Measurements from ENCODE around the gene DCAF5.

The DCAF5 gene

GRCh38 chr14:69096246-69096645, 56.7 kb downstream of the DCAF5 start:
- no peak overlapping the region for H3K27ac ChIP-seq
- TF ChIP-seq CTCF (IDR thresholded peaks at IDR 0.05), result no peak
- TF ChIP-seq ZFX (IDR thresholded peaks at IDR 0.05; ENCODE audit: borderline replicate concordance), result no peak

DNA sequence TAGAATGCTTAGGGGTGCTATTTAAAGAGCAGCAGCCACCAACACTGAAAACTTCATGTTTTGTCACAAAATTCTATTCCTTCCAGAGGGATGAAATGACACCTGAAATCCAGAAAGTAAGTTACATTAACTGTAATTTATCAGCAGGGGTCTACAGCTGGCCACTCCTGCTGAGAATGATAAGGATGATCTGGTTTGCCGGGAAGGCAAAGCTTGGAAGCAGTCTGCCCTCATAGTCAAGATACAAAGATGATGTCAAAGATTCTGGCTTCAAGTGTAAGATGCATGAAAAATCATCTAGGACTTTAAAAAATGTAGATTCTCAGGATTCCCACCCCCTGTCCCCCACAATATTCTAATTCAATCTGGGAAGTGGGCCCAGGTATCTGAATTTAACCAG, 58.4 kb downstream of the DCAF5 start:
- H3K27ac ChIP-seq, result no peak overlapping the region

DNA sequence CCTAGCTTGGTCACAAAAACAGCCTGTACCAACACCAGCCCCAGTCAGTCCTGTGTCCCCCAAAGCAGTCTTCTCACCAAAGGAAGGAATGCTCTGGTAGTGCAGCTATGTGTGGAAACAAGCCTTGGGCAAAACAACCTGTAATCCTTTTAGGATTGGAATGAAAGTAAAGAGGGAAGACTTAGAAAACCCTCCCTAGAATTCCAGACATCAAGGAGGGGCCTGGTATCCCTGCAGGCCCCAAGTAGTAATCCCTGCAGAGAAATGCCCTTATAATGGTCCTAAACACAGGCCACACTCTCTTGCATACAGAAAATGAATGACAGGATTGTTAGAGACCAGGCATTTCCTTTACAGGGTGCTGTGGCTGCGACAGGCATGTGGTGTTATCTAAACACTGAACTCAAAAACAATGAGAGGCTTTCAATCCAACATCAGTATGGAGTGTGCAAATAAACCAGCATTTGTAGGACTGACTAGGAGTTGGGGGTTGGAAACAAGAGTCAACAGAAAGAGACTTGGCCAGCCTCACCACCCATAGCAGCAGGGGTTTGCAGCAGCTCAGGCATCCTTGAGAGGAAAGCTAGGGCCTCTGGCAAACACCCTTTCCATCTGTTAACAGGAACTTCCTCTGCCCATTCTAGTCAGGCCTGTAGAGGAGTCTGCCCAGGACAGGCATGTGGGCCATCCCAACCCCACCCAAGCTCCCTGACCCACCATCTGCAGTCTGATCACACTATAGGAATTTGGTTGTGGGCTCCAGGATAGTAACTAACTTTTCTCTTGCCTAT, 59.1 kb downstream of the DCAF5 start:
- no peak overlapping the region for H3K27ac ChIP-seq

More for the DNA sequence above, 58.4 kb downstream of the DCAF5 start:
- no peak for TF ChIP-seq ZFX (IDR thresholded peaks at IDR 0.05; ENCODE audit: borderline replicate concordance)
- TF ChIP-seq CTCF (IDR thresholded peaks at IDR 0.05), result no peak

GRCh38 chr14:69092840-69093422, 60.0 kb downstream of the DCAF5 start:
- no peak overlapping the region for H3K27ac ChIP-seq
- no peak for TF ChIP-seq ZFX (IDR thresholded peaks at IDR 0.05; ENCODE audit: borderline replicate concordance)
- TF ChIP-seq CTCF (IDR thresholded peaks at IDR 0.05), result no peak

More for the DNA sequence above, 59.1 kb downstream of the DCAF5 start:
- TF ChIP-seq CTCF (IDR thresholded peaks at IDR 0.05), result no peak
- TF ChIP-seq ZFX (IDR thresholded peaks at IDR 0.05; ENCODE audit: borderline replicate concordance), result no peak

DNA sequence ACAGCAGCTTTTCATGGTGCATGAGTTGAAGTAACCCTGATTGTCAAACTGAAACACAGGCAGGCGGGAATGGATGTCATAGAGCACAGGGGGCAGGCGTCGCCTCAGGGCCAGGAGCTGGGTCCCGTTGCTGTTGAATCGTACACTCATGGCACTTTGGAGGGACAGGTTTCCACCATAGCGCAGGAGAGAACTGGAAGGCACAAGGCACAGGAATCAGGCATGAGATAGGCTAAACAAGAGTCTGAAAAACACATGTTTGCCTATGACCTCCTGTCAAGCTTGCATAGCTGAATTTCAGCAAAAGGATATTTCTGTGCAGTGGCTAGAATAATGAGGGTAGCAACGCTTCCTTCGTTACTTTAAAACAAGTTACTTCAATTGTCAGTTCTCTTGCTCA, 61.2 kb downstream of the DCAF5 start:
- no peak overlapping the region for H3K27ac ChIP-seq
- TF ChIP-seq CTCF (IDR thresholded peaks at IDR 0.05) (no peak), ZFX (IDR thresholded peaks at IDR 0.05; ENCODE audit: borderline replicate concordance) (no peak)

DNA sequence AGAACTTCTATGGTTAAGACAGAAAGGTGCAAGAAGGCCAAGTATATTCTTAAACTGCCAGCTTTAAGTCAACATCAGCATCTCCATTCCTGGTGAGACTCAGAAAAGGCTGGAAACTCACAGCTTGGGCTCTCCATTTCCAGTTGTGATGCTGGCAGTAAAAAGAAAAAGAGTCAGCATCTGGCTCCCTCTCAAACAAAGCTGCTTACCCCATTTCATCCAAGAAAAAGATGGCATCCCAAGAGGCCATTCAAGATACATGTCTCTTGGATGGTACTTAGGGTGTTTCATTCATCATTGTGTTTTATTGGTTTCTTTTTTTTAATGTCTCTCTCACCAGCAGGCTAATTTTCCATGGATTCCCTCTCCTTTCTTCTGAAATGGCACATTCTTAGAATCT, 61.9 kb downstream of the DCAF5 start:
- no peak overlapping the region for H3K27ac ChIP-seq
- no peak for TF ChIP-seq CTCF (IDR thresholded peaks at IDR 0.05)
- no peak for TF ChIP-seq ZFX (IDR thresholded peaks at IDR 0.05; ENCODE audit: borderline replicate concordance)

GRCh38 chr14:69090187-69090789, 62.6 kb downstream of the DCAF5 start:
- H3K27ac ChIP-seq, result no peak overlapping the region
- TF ChIP-seq ZFX (IDR thresholded peaks at IDR 0.05; ENCODE audit: borderline replicate concordance), result no peak
- peak; percentile 83 for TF ChIP-seq CTCF (IDR thresholded peaks at IDR 0.05)
